Caco-2 (cell line): ENCODE measurements around the gene TINAG. TPM values are rescaled to one million over a fixed set of nuclear protein-coding genes. Genes with fewer than 3 reads are reported as not detected.

Experiments
- BruUV-seq: library from RNA; stranded (reverse); fragments of 400-500 nt; replicated peaks from 2 replicates; lab custom pipeline; 2021; lab: Mats Ljungman, UMichigan
- CTCF ChIA-PET: fragments of 300-600 bp; sonication (Branson Sonifier 250); formaldehyde crosslinking; loops from one replicate; lab custom pipeline; 2022; ENCODE audit warnings: antibody characterized with exemption; lab: Charles Lee
- POLR2A ChIA-PET: fragments of 300-600 bp; sonication (Branson Sonifier 250); formaldehyde crosslinking; loops from one replicate; lab custom pipeline; 2022; ENCODE audit warnings: antibody characterized with exemption; lab: Charles Lee
- DNase-seq, 2 experiments: peaks; one replicate each; pipeline versions ENCODE4 v3.0.0 to v3.0.0-alpha.2; 2020 to 2022
- H3K27me3 ChIP-seq: replicated peaks from 2 replicates; pipeline ENCODE4 v1.6.0; 2011; ENCODE audit warnings: low read length; ENCODE audit not compliant: control insufficient read depth, insufficient read depth
- H3K36me3 ChIP-seq: 2 replicates; pipeline ENCODE4 v1.5.1; 2011; ENCODE audit warnings: low read length; ENCODE audit not compliant: control insufficient read depth, insufficient read depth
- H3K4me1 ChIP-seq: fragments of 250-450 bp; sonication (Bioruptor Pico); 2 replicates; pipeline ENCODE4 v1.5.1; 2020; ENCODE audit warnings: mild to moderate bottlenecking
- H3K4me3 ChIP-seq: 2 replicates; pipeline ENCODE4 v1.5.1; 2011; ENCODE audit warnings: low read depth, mild to moderate bottlenecking, control low read depth, low read length
- H3K9me3 ChIP-seq: fragments of 250-450 bp; sonication (Bioruptor Pico); 2 replicates; pipeline ENCODE4 v1.5.1; 2020; ENCODE audit warnings: mild to moderate bottlenecking, moderate library complexity
- H3K27ac Mint-ChIP-seq: one replicate; pipeline ENCODE4 v1.8.0; 2022; ENCODE audit warnings: mixed read lengths; ENCODE audit not compliant: unreplicated experiment
- H3K27me3 Mint-ChIP-seq: one replicate; pipeline ENCODE4 v1.8.0; 2022; ENCODE audit warnings: mixed read lengths; ENCODE audit not compliant: insufficient read depth, unreplicated experiment
- H3K36me3 Mint-ChIP-seq: one replicate; pipeline ENCODE4 v1.8.0; 2022; ENCODE audit warnings: mild to moderate bottlenecking, mixed read lengths; ENCODE audit not compliant: insufficient read depth, unreplicated experiment
- H3K4me1 Mint-ChIP-seq: one replicate; pipeline ENCODE4 v1.8.0; 2022; ENCODE audit warnings: low read depth, mixed read lengths; ENCODE audit not compliant: unreplicated experiment
- H3K4me3 Mint-ChIP-seq: one replicate; pipeline ENCODE4 v1.8.0; 2022; ENCODE audit warnings: mild to moderate bottlenecking, moderate library complexity, mixed read lengths; ENCODE audit not compliant: unreplicated experiment
- H3K9me3 Mint-ChIP-seq: one replicate; pipeline ENCODE4 v1.8.0; 2022; ENCODE audit warnings: mixed read lengths; ENCODE audit not compliant: unreplicated experiment
- intact Hi-C: fragments of 100-400 bp; cut with micrococcal nuclease; formaldehyde crosslinking; loops from one replicate; pipeline ENCODE4 v1.10.0; 2022; ENCODE audit not compliant: unreplicated experiment
- total RNA-seq: library from RNA; stranded (reverse); gene quantifications from 2 replicates; pipeline ENCODE4 v1.2.3, GENCODE V29; 2022
- TF ChIP-seq, protein P1 (sequence below), 2 experiments: fragments of 200-600 bp in 1 of 2; IDR thresholded peaks; 1 replicate in 1 of 2; 2 replicates in 1 of 2; pipeline versions ENCODE4 v1.5.1 to v1.8.0; 2011 to 2022; ENCODE audit warnings: antibody characterized with exemption in 1 of 2, control low read depth in 1 of 2, inconsistent platforms in 1 of 2, low read depth in 1 of 2, low read length in 1 of 2, mild to moderate bottlenecking in 1 of 2, moderate library complexity in 1 of 2; ENCODE audit not compliant: insufficient read depth in 1 of 2, severe bottlenecking in 1 of 2, unreplicated experiment in 1 of 2

Gene TINAG
- total RNA-seq, 1 experiment from 2014 or later: not detected

DNA sequence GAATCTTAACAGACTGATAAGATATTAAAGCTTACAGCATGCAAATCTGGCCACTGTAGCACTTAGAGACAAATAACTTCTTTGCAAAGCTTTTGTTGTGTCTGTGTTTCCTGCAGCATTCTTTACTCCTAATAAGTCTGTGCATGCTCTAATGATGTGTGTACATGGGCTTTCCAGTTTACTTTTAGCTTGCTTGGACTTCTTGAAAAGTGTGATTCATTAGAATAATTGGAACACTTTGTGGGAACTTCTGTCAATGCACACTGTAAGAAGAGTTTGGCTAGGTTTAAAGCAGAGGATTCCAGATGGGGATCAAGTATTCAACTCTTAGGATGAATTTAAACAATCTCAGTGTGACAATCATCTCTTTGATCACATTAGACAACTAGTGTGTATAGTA lies 22.1 kb upstream of the TINAG start:
- Histone ChIP-seq H3K4me3 (no peak overlapping the region), H3K36me3 (no peaks in the 10 kb centered on the region), H3K9me3 (no peaks in the 10 kb centered on the region), H3K27me3 (no peaks in the 10 kb centered on the region), H3K4me1 (no peaks in the 10 kb centered on the region)
- Mint-ChIP-seq H3K9me3 (no peaks in the 10 kb centered on the region), H3K27me3 (no peaks in the 10 kb centered on the region), H3K36me3 (no peaks in the 10 kb centered on the region), H3K4me1 (no peaks in the 10 kb centered on the region), H3K27ac (no peak overlapping the region), H3K4me3 (no peak overlapping the region)
- DNase-seq: no peak
- intact Hi-C loops: no loop called here
- no TSS peak for BruUV-seq
- CTCF ChIA-PET: no interaction called here
- POLR2A ChIA-PET: no interaction called here
- TF ChIP-seq, protein P1, sequence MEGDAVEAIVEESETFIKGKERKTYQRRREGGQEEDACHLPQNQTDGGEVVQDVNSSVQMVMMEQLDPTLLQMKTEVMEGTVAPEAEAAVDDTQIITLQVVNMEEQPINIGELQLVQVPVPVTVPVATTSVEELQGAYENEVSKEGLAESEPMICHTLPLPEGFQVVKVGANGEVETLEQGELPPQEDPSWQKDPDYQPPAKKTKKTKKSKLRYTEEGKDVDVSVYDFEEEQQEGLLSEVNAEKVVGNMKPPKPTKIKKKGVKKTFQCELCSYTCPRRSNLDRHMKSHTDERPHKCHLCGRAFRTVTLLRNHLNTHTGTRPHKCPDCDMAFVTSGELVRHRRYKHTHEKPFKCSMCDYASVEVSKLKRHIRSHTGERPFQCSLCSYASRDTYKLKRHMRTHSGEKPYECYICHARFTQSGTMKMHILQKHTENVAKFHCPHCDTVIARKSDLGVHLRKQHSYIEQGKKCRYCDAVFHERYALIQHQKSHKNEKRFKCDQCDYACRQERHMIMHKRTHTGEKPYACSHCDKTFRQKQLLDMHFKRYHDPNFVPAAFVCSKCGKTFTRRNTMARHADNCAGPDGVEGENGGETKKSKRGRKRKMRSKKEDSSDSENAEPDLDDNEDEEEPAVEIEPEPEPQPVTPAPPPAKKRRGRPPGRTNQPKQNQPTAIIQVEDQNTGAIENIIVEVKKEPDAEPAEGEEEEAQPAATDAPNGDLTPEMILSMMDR (IDR thresholded peaks at IDR 0.05; ENCODE audit: insufficient read depth in 1 of 2, low read depth in 1 of 2, low read length in 1 of 2, severe bottlenecking in 1 of 2, unreplicated experiment in 1 of 2): no peak

DNA sequence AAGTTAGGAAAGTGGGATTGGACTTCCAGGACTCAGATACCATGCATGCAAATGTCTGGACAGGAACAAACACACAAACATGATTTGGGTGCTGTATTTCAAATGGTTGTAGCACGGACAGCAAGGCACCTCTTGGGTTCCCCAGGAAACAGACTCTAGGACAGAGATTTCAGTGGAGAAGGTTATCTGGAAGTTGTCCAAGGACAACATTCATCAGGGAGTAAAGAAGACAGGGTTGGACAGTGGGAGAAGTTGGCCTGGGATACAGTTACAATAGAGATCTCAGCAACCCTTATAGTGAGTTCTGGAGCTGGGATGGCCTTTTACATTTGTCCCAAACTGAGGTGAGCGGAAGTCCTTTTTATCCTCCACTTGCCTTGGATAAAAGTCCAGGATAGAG lies 19.8 kb upstream of the TINAG start:
- ChIA-PET POLR2A (no interaction called here), CTCF (no interaction called here)
- BruUV-seq: no TSS peak
- TF ChIP-seq, protein P1 (IDR thresholded peaks at IDR 0.05; ENCODE audit: insufficient read depth in 1 of 2, low read depth in 1 of 2, low read length in 1 of 2, severe bottlenecking in 1 of 2, unreplicated experiment in 1 of 2): no peak
- Mint-ChIP-seq H3K4me3 (no peak overlapping the region), H3K36me3 (no peaks in the 10 kb centered on the region), H3K9me3 (no peaks in the 10 kb centered on the region), H3K27ac (no peak overlapping the region), H3K4me1 (no peaks in the 10 kb centered on the region), H3K27me3 (no peaks in the 10 kb centered on the region)
- Histone ChIP-seq H3K4me3 (no peak overlapping the region), H3K36me3 (no peaks in the 10 kb centered on the region), H3K9me3 (no peaks in the 10 kb centered on the region), H3K4me1 (no peaks in the 10 kb centered on the region), H3K27me3 (no peaks in the 10 kb centered on the region)
- no peak for DNase-seq
- intact Hi-C loops: no loop called here

DNA sequence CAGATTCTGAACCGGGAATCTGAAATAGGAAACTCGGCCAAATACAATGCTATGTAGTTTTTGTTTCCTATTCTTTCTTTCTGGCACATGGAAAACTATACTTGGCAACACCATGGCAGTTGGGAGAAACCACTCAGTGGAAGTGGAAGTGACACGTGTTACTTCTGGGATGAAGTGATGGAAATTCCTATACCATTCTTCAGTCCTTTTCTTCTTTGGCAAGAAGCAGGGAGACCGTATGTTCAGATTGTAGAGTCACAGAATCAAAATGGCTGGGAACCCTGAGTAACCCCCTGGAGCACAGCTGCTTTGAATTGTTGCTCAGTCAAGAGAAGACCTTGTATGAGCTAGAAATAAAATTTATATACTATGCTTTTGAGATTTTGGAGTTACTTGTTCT lies 18.8 kb upstream of the TINAG start:
- TF ChIP-seq, protein P1 (IDR thresholded peaks at IDR 0.05; ENCODE audit: insufficient read depth in 1 of 2, low read depth in 1 of 2, low read length in 1 of 2, severe bottlenecking in 1 of 2, unreplicated experiment in 1 of 2): no peak
- intact Hi-C loops: no loop called here

More for the DNA sequence above, 18.8 kb upstream of the TINAG start:
- Mint-ChIP-seq H3K4me3 (no peak overlapping the region), H3K27me3 (no peaks in the 10 kb centered on the region), H3K9me3 (no peaks in the 10 kb centered on the region), H3K4me1 (no peaks in the 10 kb centered on the region), H3K36me3 (no peaks in the 10 kb centered on the region), H3K27ac (no peak overlapping the region)
- Histone ChIP-seq H3K4me1 (no peaks in the 10 kb centered on the region), H3K4me3 (no peak overlapping the region), H3K27me3 (no peaks in the 10 kb centered on the region), H3K36me3 (no peaks in the 10 kb centered on the region), H3K9me3 (no peaks in the 10 kb centered on the region)
- POLR2A ChIA-PET: no interaction called here
- BruUV-seq: no TSS peak
- no peak for DNase-seq
- CTCF ChIA-PET: no interaction called here
